HG02623 (cell line): ENCODE results near the gene NGFR.

Experiments
- ATAC-seq: cut with Tn5 transposase; IDR thresholded peaks from one replicate; pipeline ENCODE4 v1.9.1; 2021; ENCODE audit warnings: moderate library complexity; ENCODE audit not compliant: unreplicated experiment

NGFR gene

GRCh38 chr17:49557312-49558024 is 62.4 kb downstream of the NGFR start:
- no peak for ATAC-seq
